Right lobe of liver (tissue), 6 donors: ENCODE measurements around the gene ZNF862. TPM values are rescaled to one million over a fixed set of nuclear protein-coding genes. Genes with fewer than 3 reads are reported as not detected.

ENCODE experiments used
- ATAC-seq, 4 donors: fragments of 200-7000 bp; cut with Tn5 transposase; one replicate each; pipeline ENCODE4 v1.9.1; 2020; ENCODE audit warnings: mild to moderate bottlenecking in 4 of 4, moderate library complexity in 4 of 4
- DNase-seq, 3 donors: peaks; one replicate each; pipeline ENCODE4 v3.0.0-alpha.2; 2020
- H3K27ac ChIP-seq, 3 donors: fragments of 200-600 bp; one replicate each; pipeline ENCODE4 v1.8.0; 2022
- H3K27me3 ChIP-seq, 2 donors: fragments of 200-600 bp; one replicate each; pipeline ENCODE4 v1.8.0; 2022
- H3K36me3 ChIP-seq, 4 donors: fragments of 200-600 bp; sonication (generic) in 1 of 4; one replicate each; pipeline versions ENCODE4 v1.5.1 to v1.8.0; 2017 to 2022; ENCODE audit warnings: control low read depth in 1 of 4
- H3K4me1 ChIP-seq, 4 donors: fragments of 200-600 bp; sonication (generic) in 1 of 4; one replicate each; pipeline versions ENCODE4 v1.5.1 to v1.8.0; 2017 to 2022; ENCODE audit warnings: control low read depth in 1 of 4
- H3K4me3 ChIP-seq, 3 donors: fragments of 200-600 bp; one replicate each; pipeline ENCODE4 v1.8.0; 2022
- H3K9me3 ChIP-seq, 4 donors: fragments of 200-600 bp; sonication (generic) in 1 of 4; one replicate each; pipeline versions ENCODE4 v1.5.1 to v1.8.0; 2017 to 2022; ENCODE audit warnings: control low read depth in 1 of 4
- POLR2A ChIP-seq: fragments of 450-650 bp; IDR thresholded peaks from one replicate; pipeline ENCODE4 v1.6.1; 2017; ENCODE audit warnings: antibody characterized with exemption, mild to moderate bottlenecking
- WGBS: methylation state at CpG from one replicate; pipeline ENCODE4 v1.1.6; 2018; ENCODE audit warnings: low coverage, low lambda C conversion rate; ENCODE audit not compliant: insufficient coverage; ENCODE audit errors: missing lambda C conversion rate; 5-methylcytosine and 5-hydroxymethylcytosine counted together
- intact Hi-C, 2 donors: fragments of 100-400 bp; cut with DNase I; formaldehyde crosslinking; loops; one replicate each; pipeline versions ENCODE4 v1.11.2 to v1.14.1; 2022
- total RNA-seq, 6 experiments: library from RNA; depleted of rRNA in 2 of 6; stranded (reverse); fragments of >200 nt in 2 of 6; fragmentation: NEBNext Ultra II Directional in 3 of 6; extraction: Animal tissue kit (Norgen Biotek cat#: 25700) in 3 of 6; gene quantifications; one replicate each; pipeline versions ENCODE4 v1.1.0 to v1.2.4, GENCODE V29; 2016 to 2023
- TF ChIP-seq, protein P1 (sequence below), 4 donors: fragments of 200-600 bp in 3 of 4; fragments of 450-650 bp in 1 of 4; IDR thresholded peaks; one replicate each; pipeline versions ENCODE4 v1.5.1 to v1.8.0; 2016 to 2022; ENCODE audit warnings: antibody characterized with exemption in 4 of 4, mild to moderate bottlenecking in 2 of 4
- donor health status: DM: no; HTN: yes; CAD: no.
- donor health status: DM: no; HTN: no; CAD: no.
- donor health status: DM: no; HTN: no; CAD: no.
- donor health status: DM: no; HTN: yes; CAD: no.
- donor health status: DM: no; HTN: yes; CAD: no.

ZNF862 gene
- total RNA-seq, 6 experiments from 2014 or later, result 2.5 to 11.3 (median 7.1) TPM

DNA sequence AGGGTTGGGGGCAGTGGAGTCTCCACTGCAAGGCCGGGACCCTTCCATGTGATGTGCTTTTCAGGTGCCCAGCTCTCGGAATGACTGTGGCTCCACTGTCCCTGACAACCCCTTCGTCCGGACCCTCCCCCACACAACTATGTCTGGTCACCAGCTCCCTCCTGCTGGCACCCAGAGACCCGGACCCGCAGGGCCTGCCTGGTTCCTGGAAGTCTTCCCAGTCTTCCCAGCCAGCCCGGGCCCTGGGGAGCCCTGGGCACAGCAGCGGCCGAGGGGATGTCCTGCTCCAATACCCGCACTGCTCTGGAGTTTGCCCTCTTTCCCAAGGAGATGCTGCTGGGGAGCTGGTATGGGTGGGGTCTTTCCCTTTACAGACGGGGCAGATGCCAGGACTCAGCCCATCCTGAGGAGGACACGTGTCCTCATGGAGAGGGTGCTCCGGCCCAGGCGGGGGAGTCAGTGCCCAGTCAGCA, 41.1 kb downstream of the ZNF862 start:
- TF ChIP-seq POLR2A, result no peak
- TF ChIP-seq, protein P1, sequence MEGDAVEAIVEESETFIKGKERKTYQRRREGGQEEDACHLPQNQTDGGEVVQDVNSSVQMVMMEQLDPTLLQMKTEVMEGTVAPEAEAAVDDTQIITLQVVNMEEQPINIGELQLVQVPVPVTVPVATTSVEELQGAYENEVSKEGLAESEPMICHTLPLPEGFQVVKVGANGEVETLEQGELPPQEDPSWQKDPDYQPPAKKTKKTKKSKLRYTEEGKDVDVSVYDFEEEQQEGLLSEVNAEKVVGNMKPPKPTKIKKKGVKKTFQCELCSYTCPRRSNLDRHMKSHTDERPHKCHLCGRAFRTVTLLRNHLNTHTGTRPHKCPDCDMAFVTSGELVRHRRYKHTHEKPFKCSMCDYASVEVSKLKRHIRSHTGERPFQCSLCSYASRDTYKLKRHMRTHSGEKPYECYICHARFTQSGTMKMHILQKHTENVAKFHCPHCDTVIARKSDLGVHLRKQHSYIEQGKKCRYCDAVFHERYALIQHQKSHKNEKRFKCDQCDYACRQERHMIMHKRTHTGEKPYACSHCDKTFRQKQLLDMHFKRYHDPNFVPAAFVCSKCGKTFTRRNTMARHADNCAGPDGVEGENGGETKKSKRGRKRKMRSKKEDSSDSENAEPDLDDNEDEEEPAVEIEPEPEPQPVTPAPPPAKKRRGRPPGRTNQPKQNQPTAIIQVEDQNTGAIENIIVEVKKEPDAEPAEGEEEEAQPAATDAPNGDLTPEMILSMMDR (IDR thresholded peaks at IDR 0.05), result no peak
- intact Hi-C loops, result no loop called here
- ATAC-seq (no peak), DNase-seq (no peak)
- H3K27me3 ChIP-seq, result no peaks in the 10 kb centered on the region
- H3K36me3 ChIP-seq, result peaks cover 0 to 11% (median 0%) of the 10 kb centered on the region in 4 donors
- H3K4me1 ChIP-seq, result peaks cover 0 to 37% (median 15%) of the 10 kb centered on the region in 4 donors
- no peak overlapping the region for H3K4me3 ChIP-seq
- no peaks in the 10 kb centered on the region for H3K9me3 ChIP-seq
- 92% methylated on average over 2 of the region's 14 CpGs for WGBS
- H3K27ac ChIP-seq, result no peak overlapping the region

DNA sequence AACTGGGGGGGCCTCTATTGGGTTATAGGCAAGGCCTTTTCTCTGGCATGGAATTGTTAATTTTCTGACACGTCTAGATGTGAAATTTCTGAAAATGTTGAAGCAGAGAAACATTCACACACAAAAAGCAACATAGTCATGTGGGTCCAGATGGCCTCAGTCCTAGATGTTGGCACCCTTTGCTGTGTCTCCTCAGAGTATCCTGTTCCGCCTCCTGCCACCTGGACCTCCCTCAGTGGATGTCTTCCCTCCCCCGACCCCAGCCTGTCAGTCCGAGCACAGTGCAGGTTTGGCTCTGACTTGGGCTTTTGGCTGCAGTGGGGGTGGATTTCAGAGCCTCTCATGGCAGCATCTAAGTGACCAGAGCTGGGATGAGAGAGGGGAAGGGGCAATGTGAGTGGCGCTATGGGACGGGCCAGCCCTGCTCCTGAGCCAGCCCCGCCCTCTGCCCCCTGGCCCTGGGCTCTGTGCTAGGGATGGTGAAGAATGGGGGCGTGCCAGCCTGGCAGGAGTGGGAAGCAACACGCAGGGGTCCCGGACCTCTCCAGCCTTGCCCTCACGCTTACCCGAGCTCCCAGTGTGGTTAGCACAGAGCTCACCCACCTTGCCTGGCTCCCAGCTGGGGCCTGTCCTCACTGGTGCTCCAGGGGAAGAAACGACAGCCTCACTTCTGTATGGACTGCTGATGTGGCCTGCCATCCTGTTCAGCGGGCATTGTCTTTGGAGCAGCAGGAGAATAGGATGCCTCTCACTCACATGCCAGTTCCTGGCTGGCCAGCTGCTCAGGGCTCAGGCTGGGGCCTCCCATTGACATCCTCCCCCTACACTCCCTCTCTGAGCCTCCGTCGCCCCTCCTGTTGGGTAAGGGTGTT, 41.8 kb downstream of the ZNF862 start:
- DNase-seq, result no peak
- WGBS, result no CpG with 5 or more reads among the region's 16 CpGs

GRCh38 chr7:149880638-149881311, 42.6 kb downstream of the ZNF862 start:
- Histone ChIP-seq H3K9me3 (no peaks in the 10 kb centered on the region), H3K4me1 (peaks cover 0 to 39% (median 16%) of the 10 kb centered on the region in 4 donors), H3K36me3 (peaks cover 0 to 11% (median 0%) of the 10 kb centered on the region in 4 donors), H3K4me3 (no peak overlapping the region), H3K27ac (no peak overlapping the region), H3K27me3 (no peaks in the 10 kb centered on the region)
- WGBS, result 88% methylated on average over 4 of the region's 14 CpGs
- TF ChIP-seq, protein P1 (IDR thresholded peaks at IDR 0.05), result no peak
- no peak for TF ChIP-seq POLR2A
- intact Hi-C loops, result no loop called here
- DNase-seq (no peak), ATAC-seq (no peak)

More for the DNA sequence above, 41.8 kb downstream of the ZNF862 start:
- H3K4me1 ChIP-seq, result peaks cover 0 to 39% (median 16%) of the 10 kb centered on the region in 4 donors
- no peak overlapping the region for H3K4me3 ChIP-seq
- peaks cover 0 to 11% (median 0%) of the 10 kb centered on the region in 4 donors for H3K36me3 ChIP-seq
- intact Hi-C loops, result no loop called here
- TF ChIP-seq POLR2A, result no peak
- TF ChIP-seq, protein P1 (IDR thresholded peaks at IDR 0.05), result no peak
- no peaks in the 10 kb centered on the region for H3K27me3 ChIP-seq
- no peaks in the 10 kb centered on the region for H3K9me3 ChIP-seq
- no peak overlapping the region for H3K27ac ChIP-seq
- ATAC-seq, result no peak

GRCh38 chr7:149881328-149882247, 43.4 kb downstream of the ZNF862 start:
- TF ChIP-seq, protein P1 (IDR thresholded peaks at IDR 0.05), result no peak
- TF ChIP-seq POLR2A, result no peak
- Histone ChIP-seq H3K27me3 (no peaks in the 10 kb centered on the region), H3K4me1 (peaks cover 0 to 47% (median 19%) of the 10 kb centered on the region in 4 donors), H3K9me3 (no peaks in the 10 kb centered on the region), H3K36me3 (peaks cover 0 to 10% (median 0%) of the 10 kb centered on the region in 4 donors), H3K27ac (peak overlapping the region in 1 of 3 donors; percentile 71), H3K4me3 (no peak overlapping the region)
- 71% methylated on average over 10 of the region's 19 CpGs for WGBS
- ATAC-seq (no peak), DNase-seq (no peak)
- intact Hi-C loops, result no loop called here
